NCI-H146 treated with DMSO at 0.1 percent for 48 hours (cell line): Measurements from ENCODE around the gene TNPO3.

Source experiments
- DNase-seq: peaks from one replicate; lab custom pipeline; 2025; ENCODE audit not compliant: unreplicated experiment; lab: John Stamatoyannopoulos, UW

TNPO3 gene

DNA sequence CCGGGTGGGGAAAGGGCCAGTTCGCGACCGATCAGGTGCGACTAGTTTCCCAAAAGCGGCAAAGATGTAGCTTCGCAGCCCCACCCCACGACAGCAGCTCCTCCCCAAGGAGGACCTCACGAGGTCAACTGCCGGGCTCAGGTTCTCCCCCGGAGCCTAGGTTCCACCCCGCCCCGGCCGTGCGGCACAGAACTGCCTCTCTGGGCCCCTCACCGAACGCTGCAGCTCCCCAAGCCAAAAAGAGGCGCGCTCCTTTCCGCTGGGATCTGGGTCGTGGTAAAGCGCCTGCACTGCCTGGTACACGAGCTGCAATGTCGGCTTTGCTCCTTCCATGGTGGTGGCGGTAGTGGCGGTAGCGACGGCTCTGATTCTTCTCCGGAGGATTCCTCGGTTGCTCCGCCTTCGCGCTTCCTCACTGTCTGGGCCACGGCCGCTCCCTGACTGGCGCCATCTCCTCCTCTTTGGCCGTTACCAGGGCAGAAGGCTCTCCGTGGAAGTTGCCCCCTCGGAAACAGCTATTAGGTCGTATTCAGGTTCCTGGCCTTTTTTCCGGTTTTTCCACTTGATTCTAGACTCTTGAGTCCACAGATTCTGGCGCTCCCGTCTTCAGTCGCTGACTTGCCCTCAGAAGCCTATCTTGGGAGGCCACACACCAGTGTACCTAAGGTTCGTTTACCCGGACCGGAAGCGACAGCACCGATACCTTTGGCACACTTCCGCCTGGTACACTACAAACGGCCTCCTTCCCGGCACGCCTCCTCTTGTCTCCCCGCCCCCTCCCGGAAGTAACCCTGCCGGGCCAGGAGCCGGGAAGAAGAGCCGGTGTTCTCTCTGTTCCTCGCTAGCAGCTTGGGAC, at the start of gene TNPO3:
Gene TNPO3, minus strand, starts transcription at position 674 of the 856 bp plus-strand sequence. Its CDS starts 341 bp downstream, at position 333.
- DNase-seq, result peak; percentile 94

DNA sequence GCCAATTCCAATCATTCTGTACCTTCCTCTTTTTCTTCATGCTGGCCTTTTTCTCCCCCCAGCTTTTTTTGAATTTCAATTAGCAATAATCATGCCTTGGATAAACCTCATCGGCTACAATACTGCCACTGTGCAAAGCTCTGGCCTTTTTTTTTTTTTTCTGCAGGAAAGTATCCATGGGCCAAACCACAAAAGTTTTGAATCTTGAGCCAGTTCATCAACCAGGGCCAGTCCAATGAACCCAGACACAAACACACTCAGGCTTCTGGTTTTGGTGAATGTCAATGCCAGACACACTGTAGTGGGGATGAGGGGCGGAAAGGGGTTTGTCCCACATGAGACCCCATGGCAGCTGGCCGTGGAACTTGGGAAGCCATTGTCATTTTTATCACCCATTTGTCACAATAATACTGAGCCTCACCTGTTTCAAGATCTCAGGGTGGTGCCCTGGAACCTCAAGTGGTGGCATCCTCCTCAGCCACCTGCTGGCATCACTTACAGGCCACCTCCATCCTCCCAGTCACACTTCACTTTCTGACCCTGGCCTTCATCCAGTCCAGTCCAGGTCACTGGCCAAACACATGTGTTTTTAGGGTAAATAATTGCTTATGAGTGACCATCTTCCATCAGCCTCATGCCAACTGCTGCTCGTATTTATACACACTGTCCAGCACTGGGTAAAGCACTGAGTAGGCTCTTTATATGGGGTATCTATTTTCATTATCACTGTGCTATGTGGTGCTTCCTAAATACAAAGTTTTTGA, 48.8 kb upstream of the TNPO3 start:
- DNase-seq, result no peak

DNA sequence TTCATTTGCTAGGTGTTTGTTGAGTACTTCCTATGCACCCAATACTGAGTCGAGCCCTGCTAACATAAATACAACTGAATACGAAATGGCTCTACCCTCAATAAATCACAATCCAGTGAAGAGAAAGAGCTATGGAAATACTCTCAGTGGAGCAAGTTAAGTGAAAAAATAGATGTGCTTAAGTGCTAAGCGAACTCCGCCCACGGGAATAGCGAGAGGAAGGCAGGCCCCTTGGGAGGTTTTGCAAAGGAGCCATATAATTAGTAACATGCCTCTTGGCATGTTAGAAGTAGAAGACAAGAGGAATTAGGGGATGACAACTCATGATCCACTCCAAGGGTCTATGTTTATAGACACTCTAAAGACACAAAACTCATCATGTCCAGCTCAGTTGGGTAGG, 46.8 kb upstream of the TNPO3 start:
- no peak for DNase-seq

DNA sequence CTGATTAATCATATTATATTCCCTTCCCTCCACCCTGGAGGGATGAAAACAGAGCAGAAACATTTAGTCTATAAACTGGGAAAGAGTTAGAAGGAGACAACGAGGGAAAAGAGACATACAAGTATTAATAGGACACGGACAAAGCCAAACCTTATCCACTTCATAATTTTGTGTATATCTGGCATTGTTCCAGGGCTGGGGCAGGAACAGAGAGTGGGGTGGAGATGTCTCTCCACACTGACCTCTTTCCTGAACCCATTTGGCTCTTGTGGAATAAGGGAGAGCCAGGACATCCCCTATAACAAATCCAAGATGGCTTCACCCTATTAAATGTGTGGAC, 45.9 kb upstream of the TNPO3 start:
- no peak for DNase-seq

DNA sequence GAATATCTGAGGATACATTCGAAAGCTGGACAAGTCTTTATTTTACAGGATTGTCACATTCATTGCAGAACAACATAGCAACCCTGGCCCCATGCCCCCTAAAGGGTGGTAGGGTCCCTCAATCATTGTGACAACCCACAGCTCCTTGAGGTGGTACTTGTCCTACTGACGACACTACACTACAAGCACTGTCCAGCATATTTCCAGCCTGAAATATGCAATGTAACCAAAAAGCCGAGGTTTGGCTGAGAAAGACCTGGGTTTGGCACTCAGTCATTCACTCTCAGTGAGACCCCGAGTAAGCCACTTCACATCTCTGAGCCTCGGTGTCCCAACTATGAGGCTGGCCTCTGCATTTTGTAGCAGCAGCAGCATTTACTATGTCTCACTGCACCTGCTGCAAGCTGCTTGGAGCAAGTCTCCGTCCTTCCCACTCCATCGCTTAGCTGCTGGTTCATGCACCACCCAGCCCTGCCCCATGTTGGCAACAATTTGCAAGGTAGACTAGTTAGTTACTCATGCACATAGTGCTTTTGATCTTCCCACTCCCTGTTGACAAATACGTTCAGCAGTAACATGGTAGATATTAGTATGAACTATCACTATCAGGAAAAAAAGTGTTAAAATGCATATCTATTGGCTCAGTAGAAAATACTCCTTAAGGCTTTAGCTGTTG, 43.6 kb upstream of the TNPO3 start:
- DNase-seq, result no peak

DNA sequence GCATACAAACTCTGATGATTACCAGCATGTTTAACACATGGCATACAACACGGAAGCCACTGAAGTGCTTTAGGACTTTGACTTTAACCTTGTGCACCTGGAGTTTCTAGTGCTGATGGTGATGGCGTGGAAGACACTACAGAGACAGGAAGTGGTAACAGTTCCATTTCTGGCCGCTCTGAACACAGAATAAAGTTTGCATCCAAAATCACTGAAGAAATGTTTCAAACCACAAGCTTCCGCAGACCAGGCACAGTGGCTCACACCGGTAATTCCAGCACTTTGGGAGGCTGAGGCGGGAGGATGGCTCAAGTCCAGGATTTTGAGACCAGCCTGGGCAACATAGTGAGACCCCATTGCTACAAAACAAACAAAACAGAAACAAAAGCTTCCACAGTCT, 40.3 kb upstream of the TNPO3 start:
- DNase-seq, result no peak

DNA sequence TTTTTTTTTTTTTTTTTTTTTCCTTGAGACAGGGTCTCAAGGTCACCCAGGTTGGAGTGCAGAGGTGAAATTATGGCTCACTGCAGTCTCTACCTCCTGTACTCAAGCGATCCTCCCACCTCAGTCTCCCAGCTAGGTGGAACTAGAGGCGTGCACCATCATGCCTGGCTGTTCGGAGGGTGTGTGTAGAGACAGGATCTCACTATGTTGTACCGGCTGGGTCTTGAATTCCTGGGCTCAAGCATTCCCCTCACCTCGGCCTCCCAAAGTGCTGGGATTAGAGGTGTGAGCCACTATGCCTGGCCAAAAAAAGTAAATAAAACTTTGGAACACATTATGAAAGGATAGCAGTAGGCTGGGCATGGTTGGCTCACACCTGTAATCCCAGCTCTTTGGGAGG, 39.6 kb upstream of the TNPO3 start:
- no peak for DNase-seq

DNA sequence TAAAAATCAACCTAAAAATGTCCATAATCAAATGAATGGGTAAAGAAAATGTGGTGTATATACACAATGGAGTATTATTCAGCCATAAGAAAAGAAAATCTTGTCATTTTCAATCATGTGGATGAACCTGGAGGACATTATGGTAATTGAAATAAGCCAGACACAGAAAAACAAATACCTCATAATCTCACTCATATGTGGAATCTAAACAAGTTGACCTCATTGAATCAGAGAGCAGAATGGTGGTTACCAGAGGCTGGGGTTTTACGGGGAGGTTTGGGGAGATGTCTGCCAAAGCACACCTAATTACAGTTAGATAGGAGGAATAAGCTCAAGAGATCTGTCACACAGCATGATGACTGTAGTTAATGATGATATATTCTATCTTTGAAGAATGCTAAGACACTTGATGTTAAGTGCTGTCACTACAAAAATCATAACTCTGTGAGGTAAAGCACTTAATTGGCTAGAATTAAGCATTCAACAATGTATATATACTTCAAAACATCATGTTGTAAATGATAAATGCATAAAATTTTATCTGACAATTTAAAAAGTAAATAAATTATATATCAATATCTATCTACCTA, 39.1 kb upstream of the TNPO3 start:
- DNase-seq, result no peak

DNA sequence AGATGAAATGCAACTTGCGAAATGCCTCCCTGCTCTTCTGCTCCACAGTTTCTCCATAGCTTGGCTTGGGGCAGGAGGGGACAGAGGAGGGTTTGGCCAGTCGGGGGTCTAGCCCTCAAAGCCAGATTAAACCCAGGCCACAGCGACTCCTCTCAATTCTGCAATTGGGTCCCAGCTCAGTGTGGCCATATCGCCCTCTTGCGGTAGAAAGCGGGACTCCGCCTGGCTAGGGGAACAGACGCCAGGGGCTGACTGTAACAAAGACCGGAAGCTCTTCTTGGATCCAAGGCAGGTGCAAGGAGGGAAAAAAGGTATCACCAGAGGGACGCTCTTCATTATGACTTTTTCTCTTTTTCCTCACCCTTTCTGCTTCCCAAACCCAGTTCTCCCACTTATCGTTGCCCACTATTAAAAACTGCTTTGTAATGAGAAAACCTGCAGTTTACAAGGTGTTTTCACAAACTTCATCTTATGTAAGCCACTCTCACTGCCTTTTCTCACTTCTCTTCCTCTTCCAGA, 36.6 kb upstream of the TNPO3 start:
- peak; percentile 79 for DNase-seq

DNA sequence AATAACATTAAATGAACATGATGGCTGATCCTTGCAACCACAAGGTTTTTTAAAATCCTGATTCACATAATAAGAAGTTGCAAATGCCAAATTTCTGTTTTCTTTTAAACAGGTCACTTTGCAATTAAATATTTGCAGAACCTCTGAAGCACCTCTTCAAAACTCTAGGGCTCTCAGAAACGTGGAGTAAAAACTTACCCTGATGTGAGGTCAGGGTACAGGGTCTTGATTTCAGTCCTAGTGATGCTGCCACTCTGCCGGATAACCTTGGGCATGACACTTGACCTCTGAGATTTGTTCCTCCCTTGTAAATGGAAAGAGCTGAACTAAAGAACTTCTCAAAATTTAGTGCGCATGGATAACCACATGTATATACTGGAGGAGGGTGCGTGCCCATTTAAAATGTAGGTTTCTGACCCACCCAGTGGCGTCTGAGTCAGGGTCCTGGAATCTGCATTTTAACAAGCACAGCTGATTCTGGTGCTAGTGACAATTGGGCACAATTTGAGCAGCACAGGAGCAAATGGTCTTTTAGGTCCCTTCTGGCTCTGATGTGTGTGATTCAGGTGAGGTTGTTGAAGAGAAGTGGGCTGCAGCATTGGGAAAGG, 35.5 kb upstream of the TNPO3 start:
- DNase-seq, result no peak

DNA sequence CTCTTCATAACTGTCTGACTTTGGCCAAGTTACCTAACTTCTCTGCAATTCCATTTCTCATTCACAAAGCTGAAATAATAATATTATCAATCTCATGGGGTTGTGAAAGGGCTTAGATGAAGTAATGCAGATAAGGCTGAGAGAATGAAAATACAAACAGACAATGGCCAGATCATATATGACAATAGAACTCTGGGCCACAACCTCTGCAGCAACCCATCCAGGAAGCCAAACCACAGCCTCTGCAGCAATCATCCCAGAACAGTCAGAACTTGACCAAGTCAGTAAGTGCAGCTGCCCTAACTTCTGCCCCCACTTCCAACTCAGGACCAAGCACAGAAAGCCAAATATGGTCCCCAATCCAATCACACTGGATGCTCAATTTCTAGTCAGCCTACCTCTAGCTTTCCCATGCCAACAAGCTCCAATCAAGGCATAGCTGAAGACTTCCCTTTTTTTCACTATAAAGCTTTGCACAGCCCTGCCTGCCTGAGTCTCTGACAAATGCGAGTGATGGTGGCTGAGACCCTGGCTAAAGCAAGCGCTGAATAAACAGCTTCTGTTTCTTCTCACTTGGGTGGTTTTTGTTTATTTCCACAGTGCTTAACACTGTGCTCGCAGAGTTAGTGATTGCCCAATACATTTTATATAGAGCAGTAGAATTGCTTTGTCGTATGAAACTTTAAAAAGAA, 34.8 kb upstream of the TNPO3 start:
- no peak for DNase-seq

DNA sequence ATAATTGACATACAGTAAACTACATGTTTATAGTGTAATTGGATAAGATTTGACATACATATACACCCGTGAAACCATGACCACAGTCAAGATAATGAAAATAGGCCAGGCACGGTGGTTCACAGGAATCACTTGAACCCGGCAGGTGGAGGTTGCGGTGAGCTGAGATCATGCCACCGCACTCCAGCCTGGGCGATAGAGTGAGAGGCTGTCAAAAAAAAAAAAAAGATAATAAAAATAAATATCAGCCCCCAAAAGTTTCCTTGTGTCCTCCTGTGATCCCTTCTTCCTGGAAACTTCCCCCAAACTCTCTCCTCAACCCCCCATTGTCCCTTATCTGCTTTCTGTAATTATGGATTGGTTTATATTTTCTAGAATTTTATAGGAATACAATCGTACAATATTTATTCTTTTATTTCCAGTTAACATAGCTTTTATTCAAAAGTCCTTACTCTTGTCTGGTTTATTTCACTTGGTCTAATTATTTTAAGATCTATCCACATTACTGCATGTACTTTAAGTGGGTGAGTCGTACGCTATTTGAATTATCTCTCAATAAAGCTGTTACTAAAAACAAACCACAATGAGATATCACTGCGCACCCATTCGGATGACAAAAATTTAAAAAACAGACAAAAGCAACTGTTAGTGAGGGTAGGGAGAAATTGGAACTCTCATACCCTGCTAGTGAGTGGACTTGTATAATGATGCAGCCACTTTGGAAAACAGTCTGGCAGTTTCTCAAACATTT, 30.1 kb upstream of the TNPO3 start:
- DNase-seq, result no peak

DNA sequence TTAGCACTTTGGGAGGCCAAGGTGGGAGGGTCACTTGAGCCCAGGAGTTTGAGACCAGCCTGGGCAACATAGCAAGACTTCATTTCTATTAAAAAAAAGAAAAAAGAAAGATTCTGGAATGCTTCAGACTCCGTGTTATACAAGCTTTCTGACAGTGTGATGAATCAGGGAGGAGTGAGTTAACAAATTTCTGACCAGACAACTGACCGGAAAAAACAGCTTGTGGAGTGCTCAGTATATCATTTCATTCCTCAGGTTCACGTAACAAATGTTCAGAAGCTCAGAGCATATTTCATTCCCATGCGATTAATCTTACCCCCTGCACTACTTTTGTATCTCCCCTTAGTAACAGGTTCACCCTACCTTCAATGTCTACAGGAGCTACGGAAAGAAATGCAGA, 28.6 kb upstream of the TNPO3 start:
- no peak for DNase-seq

DNA sequence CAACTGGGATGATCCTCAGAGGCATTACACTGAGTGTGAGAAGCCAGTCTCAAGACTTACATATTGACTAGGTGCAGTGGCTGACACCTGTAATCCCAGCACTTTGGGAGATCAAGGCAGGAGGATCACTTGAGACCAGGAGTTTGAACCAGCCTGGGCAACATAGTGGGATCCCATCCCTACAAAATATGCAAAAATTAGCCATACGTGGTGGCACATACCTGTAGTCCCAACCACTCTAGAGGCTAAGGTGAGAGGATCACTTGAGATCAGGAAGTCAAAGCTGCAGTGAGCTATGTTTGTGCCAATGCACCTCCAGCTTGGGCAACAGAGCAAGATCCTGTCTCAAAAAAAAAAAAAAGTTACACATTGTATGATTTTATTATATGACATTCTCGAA, 23.5 kb upstream of the TNPO3 start:
- DNase-seq, result no peak

DNA sequence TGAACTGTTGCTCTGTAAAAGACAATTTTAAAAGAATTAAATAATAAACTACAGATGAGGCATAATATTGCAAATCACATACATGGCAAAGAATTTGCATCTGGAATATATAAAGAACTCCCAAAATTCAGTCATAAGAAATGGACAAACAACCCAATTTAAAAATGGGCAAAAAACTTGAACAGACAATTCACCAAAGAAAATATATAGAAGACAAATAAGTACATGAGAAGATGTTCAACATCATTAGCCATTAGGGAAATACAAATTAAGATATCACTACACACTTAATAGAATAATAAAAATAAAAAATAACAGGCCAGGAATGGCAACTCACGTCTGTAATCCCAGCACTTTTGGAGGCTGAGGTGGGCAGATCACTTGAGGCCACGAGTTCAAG, 22.0 kb upstream of the TNPO3 start:
- no peak for DNase-seq

DNA sequence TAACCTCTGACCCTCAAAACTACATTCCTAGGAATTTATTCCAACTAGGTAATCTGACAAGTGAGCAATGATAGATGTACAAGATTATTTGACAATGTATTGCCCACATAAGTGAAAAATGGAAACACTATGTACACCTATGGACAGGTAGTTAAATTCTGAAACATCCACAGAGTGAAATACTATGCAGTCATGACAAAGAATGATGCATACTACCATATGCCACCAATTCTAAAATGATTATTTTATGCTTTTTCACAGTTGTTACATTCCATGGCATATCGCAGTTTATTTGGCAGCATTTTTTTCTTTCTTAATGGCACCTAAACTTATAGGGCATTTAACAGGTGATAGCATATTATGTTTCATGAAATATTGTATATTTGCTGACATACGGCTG, 20.1 kb upstream of the TNPO3 start:
- DNase-seq, result no peak

DNA sequence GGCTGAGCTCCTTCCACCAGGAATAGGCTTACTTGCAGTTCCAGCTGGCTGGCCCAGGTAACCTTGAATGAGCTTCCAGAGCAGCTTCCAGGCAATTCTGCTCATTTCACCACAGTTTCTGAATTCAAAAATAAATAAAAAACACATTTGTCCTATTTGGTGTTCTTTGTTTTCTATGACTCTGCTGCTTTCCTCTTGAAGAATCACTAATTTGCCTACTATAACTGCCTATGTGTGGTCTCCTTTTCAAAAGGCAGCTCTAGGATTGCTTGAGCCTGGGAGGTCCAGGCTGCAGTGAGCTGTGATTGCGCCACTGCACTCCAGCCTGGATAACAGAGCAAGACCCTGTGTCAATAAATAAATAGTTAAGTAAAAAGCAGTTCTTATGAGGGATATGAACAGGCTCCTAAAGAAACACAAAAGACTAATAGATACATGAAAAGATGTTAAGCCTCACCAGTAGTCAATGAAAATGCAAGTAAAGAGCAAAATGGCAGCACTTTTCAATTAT, 19.5 kb upstream of the TNPO3 start:
- DNase-seq, result no peak

DNA sequence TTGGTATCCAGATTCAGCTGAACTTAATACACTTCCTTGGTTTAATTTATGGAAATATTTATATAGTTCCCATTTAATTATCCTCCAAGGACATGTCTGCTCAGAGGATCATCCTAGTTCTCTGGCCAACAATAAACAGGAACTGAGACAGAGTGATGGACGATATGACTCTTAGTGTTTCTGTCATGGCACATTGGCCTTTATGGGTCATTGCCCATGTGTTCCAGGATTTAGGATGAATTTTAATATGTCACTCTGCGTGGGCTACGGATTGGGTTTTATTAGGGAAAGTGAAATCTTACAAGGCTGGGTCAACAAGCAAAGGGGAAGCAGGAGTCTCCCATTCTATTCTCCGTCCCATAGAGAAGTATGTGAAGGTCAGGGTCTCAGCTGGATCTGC, 18.8 kb upstream of the TNPO3 start:
- DNase-seq, result no peak

DNA sequence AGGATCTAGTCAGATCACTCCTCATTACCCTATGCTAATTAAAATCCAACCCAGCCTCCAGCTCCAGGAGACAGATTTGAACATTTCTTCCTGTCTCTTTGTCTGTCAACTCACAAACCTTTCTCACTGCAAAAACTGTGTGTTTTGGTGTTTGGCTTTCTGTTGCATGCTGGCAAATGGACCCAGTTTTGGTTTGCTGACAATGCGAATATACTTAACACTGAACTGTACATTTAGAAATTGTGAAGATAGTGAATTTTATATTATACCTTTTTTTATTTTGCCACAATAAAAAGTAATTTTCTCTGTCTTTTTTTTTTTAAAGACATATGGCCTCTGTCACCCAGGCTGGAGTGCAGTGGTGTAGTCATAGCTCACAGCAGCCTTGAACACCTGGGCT, 18.3 kb upstream of the TNPO3 start:
- DNase-seq, result no peak
